DMS153 (cell line): Measurements from ENCODE around the gene RSAD1.

Experiments used
- DNase-seq: peaks from one replicate; lab custom pipeline; 2025; lab: John Stamatoyannopoulos, UW

Gene RSAD1

GRCh38 chr17:50478391-50479381 lies at the start of gene RSAD1:
TSS of gene RSAD1 (plus strand) at chr17:50478860. CDS start at chr17:50478885, 25 bp downstream.
- peak; percentile 84 for DNase-seq

GRCh38 chr17:50429793-50430192 lies 48.9 kb upstream of the RSAD1 start:
- DNase-seq: no peak

- DNase-seq: no peak
Measured at GRCh38 chr17:50430821-50431618, 47.6 kb upstream of the RSAD1 start.

GRCh38 chr17:50432125-50432762 lies 46.4 kb upstream of the RSAD1 start:
- no peak for DNase-seq

- DNase-seq: no peak
Measured at GRCh38 chr17:50437409-50437808, 41.3 kb upstream of the RSAD1 start.

- no peak for DNase-seq
Measured at GRCh38 chr17:50439008-50439407, 39.7 kb upstream of the RSAD1 start.

GRCh38 chr17:50440172-50440837 lies 38.4 kb upstream of the RSAD1 start:
- DNase-seq: peak; percentile 33

- no peak for DNase-seq
Measured at GRCh38 chr17:50440838-50441829, 37.5 kb upstream of the RSAD1 start.

GRCh38 chr17:50443505-50443974 lies 35.1 kb upstream of the RSAD1 start:
- DNase-seq: no peak

GRCh38 chr17:50444841-50445715 lies 33.6 kb upstream of the RSAD1 start:
- no peak for DNase-seq

- no peak for DNase-seq
Measured at GRCh38 chr17:50445730-50446325, 32.8 kb upstream of the RSAD1 start.

- peak; percentile 94 for DNase-seq
Measured at GRCh38 chr17:50447870-50448595, 30.6 kb upstream of the RSAD1 start.

GRCh38 chr17:50448643-50449042 lies 30.0 kb upstream of the RSAD1 start:
- no peak for DNase-seq

- no peak for DNase-seq
Measured at GRCh38 chr17:50451943-50452629, 26.6 kb upstream of the RSAD1 start.

GRCh38 chr17:50452630-50453300 lies 25.9 kb upstream of the RSAD1 start:
- DNase-seq: no peak

- DNase-seq: no peak
Measured at GRCh38 chr17:50453901-50454300, 24.8 kb upstream of the RSAD1 start.

- DNase-seq: no peak
Measured at GRCh38 chr17:50457621-50458020, 21.0 kb upstream of the RSAD1 start.
